Vagina (tissue), 2 donors: ENCODE results near the gene FRMD4A.

ENCODE experiments used
- POLR2A ChIP-seq, 2 donors: fragments of 450-650 bp; IDR thresholded peaks; one replicate each; pipeline ENCODE4 v1.6.1; 2017; ENCODE audit warnings: antibody characterized with exemption in 2 of 2, mild to moderate bottlenecking in 2 of 2, moderate library complexity in 2 of 2
- TF ChIP-seq, protein P1 (sequence below), 3 experiments: fragments of 450-650 bp in 2 of 3; fragments of 200-600 bp in 1 of 3; sonication (generic) in 1 of 3; IDR thresholded peaks; one replicate each; pipeline ENCODE4 v1.5.1; 2017 to 2019; ENCODE audit warnings: antibody characterized with exemption in 3 of 3, mild to moderate bottlenecking in 2 of 3, moderate library complexity in 2 of 3

DNA sequence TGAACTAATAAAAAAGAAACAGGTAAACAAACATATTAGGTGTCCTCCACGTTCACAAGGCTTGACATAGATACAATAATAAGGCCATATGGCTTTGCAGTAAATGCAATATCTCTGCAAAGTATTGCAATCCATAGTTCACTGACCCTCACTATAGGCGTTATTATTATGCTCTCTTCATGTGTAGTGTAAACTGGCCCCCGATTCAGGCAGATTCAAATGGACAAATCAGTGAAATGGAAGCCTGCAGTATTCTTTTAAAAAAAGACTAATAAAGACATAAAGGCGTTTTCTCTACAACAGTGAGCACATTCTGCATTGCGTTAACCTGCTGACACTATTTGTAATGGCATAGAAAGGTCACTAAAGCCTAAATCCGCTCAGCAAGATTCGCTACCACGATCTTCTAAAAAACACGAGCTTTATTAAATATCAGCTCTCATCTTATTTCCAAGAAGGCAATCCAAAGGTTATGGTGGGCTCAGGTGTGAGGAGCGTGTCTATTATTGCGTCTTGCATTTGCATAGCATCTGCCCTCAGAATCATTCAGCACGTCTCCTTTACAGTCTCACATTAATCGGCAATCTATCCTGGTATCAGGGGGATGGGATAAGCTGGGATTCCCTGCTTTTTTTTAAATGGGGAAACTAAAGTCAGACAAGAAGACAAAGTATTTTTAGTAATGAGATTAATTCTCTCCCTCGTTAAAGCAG, 36.2 kb downstream of the FRMD4A start:
- TF ChIP-seq, protein P1, sequence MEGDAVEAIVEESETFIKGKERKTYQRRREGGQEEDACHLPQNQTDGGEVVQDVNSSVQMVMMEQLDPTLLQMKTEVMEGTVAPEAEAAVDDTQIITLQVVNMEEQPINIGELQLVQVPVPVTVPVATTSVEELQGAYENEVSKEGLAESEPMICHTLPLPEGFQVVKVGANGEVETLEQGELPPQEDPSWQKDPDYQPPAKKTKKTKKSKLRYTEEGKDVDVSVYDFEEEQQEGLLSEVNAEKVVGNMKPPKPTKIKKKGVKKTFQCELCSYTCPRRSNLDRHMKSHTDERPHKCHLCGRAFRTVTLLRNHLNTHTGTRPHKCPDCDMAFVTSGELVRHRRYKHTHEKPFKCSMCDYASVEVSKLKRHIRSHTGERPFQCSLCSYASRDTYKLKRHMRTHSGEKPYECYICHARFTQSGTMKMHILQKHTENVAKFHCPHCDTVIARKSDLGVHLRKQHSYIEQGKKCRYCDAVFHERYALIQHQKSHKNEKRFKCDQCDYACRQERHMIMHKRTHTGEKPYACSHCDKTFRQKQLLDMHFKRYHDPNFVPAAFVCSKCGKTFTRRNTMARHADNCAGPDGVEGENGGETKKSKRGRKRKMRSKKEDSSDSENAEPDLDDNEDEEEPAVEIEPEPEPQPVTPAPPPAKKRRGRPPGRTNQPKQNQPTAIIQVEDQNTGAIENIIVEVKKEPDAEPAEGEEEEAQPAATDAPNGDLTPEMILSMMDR (IDR thresholded peaks at IDR 0.05) = no peak
- TF ChIP-seq POLR2A (IDR thresholded peaks at IDR 0.05) = no peak
